ENCODE data around the gene SZT2. TPM values are rescaled to one million over a fixed set of nuclear protein-coding genes. Genes with fewer than 3 reads are reported as not detected.

SZT2 gene
- total RNA-seq, 2 donors from 2014 or later = 30.3 to 76.9 TPM

GRCh38 chr1:43383449-43383848, 6.2 kb upstream of the SZT2 start:
- no peak for DNase-seq (ENCODE audit: low spot score)

GRCh38 chr1:43386676-43387075, 3.0 kb upstream of the SZT2 start:
- Histone ChIP-seq H3K36me3 (peaks cover 13 to 19% of the 10 kb centered on the region in 2 donors), H3K9me3 (no peaks in the 10 kb centered on the region), H3K27ac (no peak overlapping the region), H3K27me3 (replicated peaks; ENCODE audit: insufficient read depth) (no peaks in the 10 kb centered on the region), H3K4me3 (no peak overlapping the region), H3K4me1 (replicated peaks) (peaks cover 13% of the 10 kb centered on the region)
- no peak for DNase-seq (ENCODE audit: low spot score)
- intact Hi-C loops (cut with DNase I) = no loop called here
- WGBS = 91% methylated on average over 6 of the region's 6 CpGs
- TF ChIP-seq, protein P1, sequence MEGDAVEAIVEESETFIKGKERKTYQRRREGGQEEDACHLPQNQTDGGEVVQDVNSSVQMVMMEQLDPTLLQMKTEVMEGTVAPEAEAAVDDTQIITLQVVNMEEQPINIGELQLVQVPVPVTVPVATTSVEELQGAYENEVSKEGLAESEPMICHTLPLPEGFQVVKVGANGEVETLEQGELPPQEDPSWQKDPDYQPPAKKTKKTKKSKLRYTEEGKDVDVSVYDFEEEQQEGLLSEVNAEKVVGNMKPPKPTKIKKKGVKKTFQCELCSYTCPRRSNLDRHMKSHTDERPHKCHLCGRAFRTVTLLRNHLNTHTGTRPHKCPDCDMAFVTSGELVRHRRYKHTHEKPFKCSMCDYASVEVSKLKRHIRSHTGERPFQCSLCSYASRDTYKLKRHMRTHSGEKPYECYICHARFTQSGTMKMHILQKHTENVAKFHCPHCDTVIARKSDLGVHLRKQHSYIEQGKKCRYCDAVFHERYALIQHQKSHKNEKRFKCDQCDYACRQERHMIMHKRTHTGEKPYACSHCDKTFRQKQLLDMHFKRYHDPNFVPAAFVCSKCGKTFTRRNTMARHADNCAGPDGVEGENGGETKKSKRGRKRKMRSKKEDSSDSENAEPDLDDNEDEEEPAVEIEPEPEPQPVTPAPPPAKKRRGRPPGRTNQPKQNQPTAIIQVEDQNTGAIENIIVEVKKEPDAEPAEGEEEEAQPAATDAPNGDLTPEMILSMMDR (IDR thresholded peaks at IDR 0.05) = no peak
- TF ChIP-seq POLR2AphosphoS5 (IDR thresholded peaks at IDR 0.05) (no peak), POLR2A (IDR thresholded peaks at IDR 0.05) (no peak)

More at GRCh38 chr1:43383449-43383848, 6.2 kb upstream of the SZT2 start:
- H3K36me3 ChIP-seq = peaks cover 13 to 19% of the 10 kb centered on the region in 2 donors
- TF ChIP-seq POLR2AphosphoS5 (IDR thresholded peaks at IDR 0.05) (peak; percentile 26), POLR2A (IDR thresholded peaks at IDR 0.05) (no peak)
- TF ChIP-seq, protein P1 (IDR thresholded peaks at IDR 0.05) = peak in 2 of 4 experiments; percentile 36 to 37
- H3K4me1 ChIP-seq (replicated peaks) = peaks cover 6% of the 10 kb centered on the region
- 58% methylated on average over 2 of the region's 2 CpGs for WGBS
- no peaks in the 10 kb centered on the region for H3K9me3 ChIP-seq
- intact Hi-C loops (cut with DNase I) = no loop called here
- H3K27me3 ChIP-seq (replicated peaks; ENCODE audit: insufficient read depth) = no peaks in the 10 kb centered on the region
- no peak overlapping the region for H3K27ac ChIP-seq
- H3K4me3 ChIP-seq = no peak overlapping the region

DNA sequence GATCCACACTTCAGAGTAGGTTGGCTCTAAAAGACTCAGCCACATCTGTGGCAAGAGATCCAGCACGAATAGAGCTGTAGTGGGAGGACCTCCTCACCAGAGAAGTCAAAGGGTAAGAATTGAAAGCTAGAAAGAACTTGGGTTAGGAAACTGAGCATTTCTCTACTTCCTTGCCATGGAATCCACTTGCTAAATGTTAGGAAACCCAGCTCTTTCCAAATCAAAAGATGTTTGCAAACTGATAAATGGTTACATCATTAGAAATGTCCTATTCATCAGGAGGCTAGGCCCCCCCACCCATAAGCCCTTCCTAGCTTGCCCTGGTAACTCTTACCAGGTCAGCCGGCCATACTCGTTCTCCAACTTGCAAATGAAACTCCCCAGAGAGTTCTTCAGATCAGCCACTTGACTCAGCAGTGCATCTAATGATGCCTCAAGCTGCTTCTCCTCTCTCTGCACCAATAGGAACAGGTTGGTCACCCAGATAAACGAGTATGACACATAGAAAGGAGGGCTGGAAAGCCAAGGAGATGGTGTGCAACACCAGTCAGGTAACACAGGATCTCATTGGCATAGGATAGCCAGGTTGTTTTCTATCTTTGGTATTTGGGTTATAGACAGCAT, 1.6 kb upstream of the SZT2 start:
- WGBS = 53% methylated on average over 4 of the region's 4 CpGs
- Histone ChIP-seq H3K9me3 (no peaks in the 10 kb centered on the region), H3K4me1 (replicated peaks) (peaks cover 13% of the 10 kb centered on the region), H3K27ac (peak overlapping the region in 1 of 2 donors; percentile 83), H3K27me3 (replicated peaks; ENCODE audit: insufficient read depth) (no peaks in the 10 kb centered on the region), H3K36me3 (peaks cover 13 to 19% of the 10 kb centered on the region in 2 donors), H3K4me3 (no peak overlapping the region)
- intact Hi-C loops (cut with DNase I) = no loop called here
- DNase-seq (ENCODE audit: low spot score) = no peak
- TF ChIP-seq, protein P1 (IDR thresholded peaks at IDR 0.05) = no peak
- TF ChIP-seq POLR2A (IDR thresholded peaks at IDR 0.05) (no peak), POLR2AphosphoS5 (IDR thresholded peaks at IDR 0.05) (no peak)

DNA sequence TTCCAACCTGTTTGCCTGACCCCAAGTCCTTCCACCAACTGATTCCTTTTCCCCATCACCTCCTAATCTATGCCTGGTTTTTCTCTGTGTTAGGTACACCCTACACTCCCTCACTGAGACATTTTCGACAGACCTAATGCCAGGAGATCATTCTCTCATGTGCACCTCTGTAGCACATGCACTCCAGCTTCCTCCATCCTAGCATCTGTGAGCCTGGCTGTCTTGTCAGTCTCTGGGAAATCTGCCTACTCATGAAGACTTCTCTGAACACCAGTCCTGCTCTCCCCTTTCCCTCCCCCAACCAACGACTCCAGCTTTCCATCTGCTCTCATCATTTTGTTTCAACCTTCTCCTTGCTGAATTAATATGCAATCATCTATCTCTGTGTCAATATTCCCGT, 1.1 kb upstream of the SZT2 start:
- H3K27me3 ChIP-seq (replicated peaks; ENCODE audit: insufficient read depth) = no peaks in the 10 kb centered on the region
- no peak for DNase-seq (ENCODE audit: low spot score)
- TF ChIP-seq, protein P1 (IDR thresholded peaks at IDR 0.05) = no peak
- TF ChIP-seq POLR2A (IDR thresholded peaks at IDR 0.05) (no peak), POLR2AphosphoS5 (IDR thresholded peaks at IDR 0.05) (no peak)
- peak overlapping the region; percentile 65 to 74 for H3K4me3 ChIP-seq
- peaks cover 13 to 19% of the 10 kb centered on the region in 2 donors for H3K36me3 ChIP-seq
- peaks cover 13% of the 10 kb centered on the region for H3K4me1 ChIP-seq (replicated peaks)
- WGBS = 31% methylated on average over 3 of the region's 3 CpGs
- H3K27ac ChIP-seq = peak overlapping the region in 1 of 2 donors; percentile 83
- intact Hi-C loops (cut with DNase I) = no loop called here
- no peaks in the 10 kb centered on the region for H3K9me3 ChIP-seq

DNA sequence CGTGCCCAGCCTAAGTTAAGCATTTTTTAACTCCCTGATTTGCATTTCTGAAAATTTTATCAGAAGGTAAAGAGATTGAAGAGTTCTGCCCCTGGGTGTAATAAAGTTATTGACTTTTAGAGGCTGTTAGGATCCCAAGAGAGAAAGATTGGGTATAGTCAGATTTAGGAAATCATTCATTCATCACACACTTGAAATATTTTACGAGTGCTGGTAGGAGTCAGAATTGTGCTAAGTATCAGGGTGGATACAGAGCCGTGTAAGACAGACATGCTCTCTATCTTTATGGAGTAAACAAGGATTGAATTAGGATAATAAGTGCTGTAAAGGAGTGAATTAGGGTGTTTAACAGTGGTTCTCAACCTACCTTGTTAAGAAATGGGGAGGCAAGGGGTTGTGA, 3.0 kb downstream of the SZT2 start:
- Histone ChIP-seq H3K9me3 (no peaks in the 10 kb centered on the region), H3K27me3 (replicated peaks; ENCODE audit: insufficient read depth) (no peaks in the 10 kb centered on the region), H3K27ac (no peak overlapping the region), H3K4me3 (no peak overlapping the region), H3K4me1 (replicated peaks) (peaks cover 24% of the 10 kb centered on the region), H3K36me3 (no peaks in the 10 kb centered on the region)
- TF ChIP-seq, protein P1 (IDR thresholded peaks at IDR 0.05) = no peak
- TF ChIP-seq POLR2A (IDR thresholded peaks at IDR 0.05) (no peak), POLR2AphosphoS5 (IDR thresholded peaks at IDR 0.05) (no peak)
- 51% methylated on average over 3 of the region's 3 CpGs for WGBS
- intact Hi-C loops (cut with DNase I) = no loop called here
- DNase-seq (ENCODE audit: low spot score) = no peak
